ENCODE results near the gene MORN5.

DNA sequence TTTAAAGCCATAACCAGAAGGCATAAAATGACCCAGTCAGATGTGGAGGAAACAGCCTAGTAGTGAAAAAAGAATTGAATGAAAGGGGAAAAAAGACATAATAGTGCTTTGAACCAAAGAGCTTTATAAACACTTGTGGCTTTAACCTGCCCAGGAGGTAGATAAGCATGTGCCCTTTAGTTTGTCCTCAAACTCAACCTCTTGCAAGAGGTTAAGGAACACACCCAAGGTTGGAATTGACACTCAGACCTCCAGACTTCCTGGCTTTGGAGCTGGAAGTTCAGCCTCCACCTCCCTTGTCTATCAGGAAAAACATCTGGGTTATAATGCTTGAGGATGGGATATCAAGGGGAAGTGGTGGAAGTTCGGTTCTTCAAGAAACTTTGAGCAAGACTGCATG is 16.4 kb upstream of the MORN5 start:
- TF ChIP-seq, protein P1, sequence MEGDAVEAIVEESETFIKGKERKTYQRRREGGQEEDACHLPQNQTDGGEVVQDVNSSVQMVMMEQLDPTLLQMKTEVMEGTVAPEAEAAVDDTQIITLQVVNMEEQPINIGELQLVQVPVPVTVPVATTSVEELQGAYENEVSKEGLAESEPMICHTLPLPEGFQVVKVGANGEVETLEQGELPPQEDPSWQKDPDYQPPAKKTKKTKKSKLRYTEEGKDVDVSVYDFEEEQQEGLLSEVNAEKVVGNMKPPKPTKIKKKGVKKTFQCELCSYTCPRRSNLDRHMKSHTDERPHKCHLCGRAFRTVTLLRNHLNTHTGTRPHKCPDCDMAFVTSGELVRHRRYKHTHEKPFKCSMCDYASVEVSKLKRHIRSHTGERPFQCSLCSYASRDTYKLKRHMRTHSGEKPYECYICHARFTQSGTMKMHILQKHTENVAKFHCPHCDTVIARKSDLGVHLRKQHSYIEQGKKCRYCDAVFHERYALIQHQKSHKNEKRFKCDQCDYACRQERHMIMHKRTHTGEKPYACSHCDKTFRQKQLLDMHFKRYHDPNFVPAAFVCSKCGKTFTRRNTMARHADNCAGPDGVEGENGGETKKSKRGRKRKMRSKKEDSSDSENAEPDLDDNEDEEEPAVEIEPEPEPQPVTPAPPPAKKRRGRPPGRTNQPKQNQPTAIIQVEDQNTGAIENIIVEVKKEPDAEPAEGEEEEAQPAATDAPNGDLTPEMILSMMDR (conservative IDR thresholded peaks at IDR 0.05; ENCODE audit: low read depth in 2 of 2) = no peak
- no peak for TF ChIP-seq CREB1 (CRISPR knock-in tag; IDR thresholded peaks at IDR 0.05; ENCODE audit: low read depth)
- TF ChIP-seq, protein P2, sequence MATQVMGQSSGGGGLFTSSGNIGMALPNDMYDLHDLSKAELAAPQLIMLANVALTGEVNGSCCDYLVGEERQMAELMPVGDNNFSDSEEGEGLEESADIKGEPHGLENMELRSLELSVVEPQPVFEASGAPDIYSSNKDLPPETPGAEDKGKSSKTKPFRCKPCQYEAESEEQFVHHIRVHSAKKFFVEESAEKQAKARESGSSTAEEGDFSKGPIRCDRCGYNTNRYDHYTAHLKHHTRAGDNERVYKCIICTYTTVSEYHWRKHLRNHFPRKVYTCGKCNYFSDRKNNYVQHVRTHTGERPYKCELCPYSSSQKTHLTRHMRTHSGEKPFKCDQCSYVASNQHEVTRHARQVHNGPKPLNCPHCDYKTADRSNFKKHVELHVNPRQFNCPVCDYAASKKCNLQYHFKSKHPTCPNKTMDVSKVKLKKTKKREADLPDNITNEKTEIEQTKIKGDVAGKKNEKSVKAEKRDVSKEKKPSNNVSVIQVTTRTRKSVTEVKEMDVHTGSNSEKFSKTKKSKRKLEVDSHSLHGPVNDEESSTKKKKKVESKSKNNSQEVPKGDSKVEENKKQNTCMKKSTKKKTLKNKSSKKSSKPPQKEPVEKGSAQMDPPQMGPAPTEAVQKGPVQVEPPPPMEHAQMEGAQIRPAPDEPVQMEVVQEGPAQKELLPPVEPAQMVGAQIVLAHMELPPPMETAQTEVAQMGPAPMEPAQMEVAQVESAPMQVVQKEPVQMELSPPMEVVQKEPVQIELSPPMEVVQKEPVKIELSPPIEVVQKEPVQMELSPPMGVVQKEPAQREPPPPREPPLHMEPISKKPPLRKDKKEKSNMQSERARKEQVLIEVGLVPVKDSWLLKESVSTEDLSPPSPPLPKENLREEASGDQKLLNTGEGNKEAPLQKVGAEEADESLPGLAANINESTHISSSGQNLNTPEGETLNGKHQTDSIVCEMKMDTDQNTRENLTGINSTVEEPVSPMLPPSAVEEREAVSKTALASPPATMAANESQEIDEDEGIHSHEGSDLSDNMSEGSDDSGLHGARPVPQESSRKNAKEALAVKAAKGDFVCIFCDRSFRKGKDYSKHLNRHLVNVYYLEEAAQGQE (IDR thresholded peaks at IDR 0.05; ENCODE audit: unreplicated experiment) = no peak
- TF ChIP-seq POLR2AphosphoS5 (IDR thresholded peaks at IDR 0.05; ENCODE audit: low read depth) = no peak
- TF ChIP-seq JUNB (IDR thresholded peaks at IDR 0.05; ENCODE audit: unreplicated experiment) = no peak
